Uterus (tissue), 2 donors: ENCODE results near the gene STARD3NL.
"Not testable (repeated sequence)": the region's sequence is repeated elsewhere in the genome, so short reads cannot be mapped to it uniquely, and the experiment has no call there.

Experiments used
- CTCF ChIP-seq, 4 experiments: fragments of 200-600 bp in 2 of 4; fragments of 450-650 bp in 2 of 4; sonication (generic) in 2 of 4; IDR thresholded peaks; one replicate each; pipeline ENCODE4 v1.5.1; 2016 to 2019; ENCODE audit warnings: antibody characterized with exemption in 4 of 4, mild to moderate bottlenecking in 2 of 4, moderate library complexity in 1 of 4
- POLR2A ChIP-seq, 2 donors: fragments of 450-650 bp; IDR thresholded peaks; one replicate each; pipeline ENCODE4 v1.6.1; 2016; ENCODE audit warnings: antibody characterized with exemption in 2 of 2, mild to moderate bottlenecking in 1 of 2, moderate library complexity in 1 of 2

- not testable (repeated sequence) for TF ChIP-seq CTCF, POLR2A (IDR thresholded peaks at IDR 0.05)
These were observed 61.1 kb downstream of the STARD3NL start for GRCh38 chr7:38239129-38239528.
